Fibroblast of peridontal ligament (primary cell): Measurements from ENCODE around the gene ATF6.
A peak's percentile ranks its signal among the peaks of the same experiment; 100 is the strongest.
"Not testable (repeated sequence)": the region's sequence is repeated elsewhere in the genome, so short reads cannot be mapped to it uniquely, and the experiment has no call there.

Experiments used
- DNase-seq: peaks from one replicate; pipeline ENCODE4 v3.0.0-alpha.2; 2010; ENCODE audit errors: extremely low read depth

The ATF6 gene

DNA sequence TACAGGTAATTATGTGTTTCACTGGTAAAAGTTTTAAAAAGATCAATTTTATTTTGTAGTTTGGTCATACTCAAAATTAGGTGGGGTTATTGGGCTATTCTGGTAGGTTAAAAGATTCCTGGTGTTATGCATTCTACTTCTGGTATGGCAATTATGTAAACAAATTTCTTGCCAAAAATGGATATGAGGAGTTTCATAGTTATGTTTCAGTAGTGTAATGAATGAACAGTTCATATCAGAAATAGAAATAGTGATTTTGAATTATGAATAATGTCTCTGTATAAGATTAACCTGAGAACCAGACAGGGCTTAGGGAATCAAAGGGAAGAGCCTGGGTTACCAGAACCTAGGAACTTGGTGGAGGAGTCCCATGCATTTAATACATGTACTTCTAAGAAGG, 15.9 kb downstream of the ATF6 start:
- peak; percentile 61 for DNase-seq

DNA sequence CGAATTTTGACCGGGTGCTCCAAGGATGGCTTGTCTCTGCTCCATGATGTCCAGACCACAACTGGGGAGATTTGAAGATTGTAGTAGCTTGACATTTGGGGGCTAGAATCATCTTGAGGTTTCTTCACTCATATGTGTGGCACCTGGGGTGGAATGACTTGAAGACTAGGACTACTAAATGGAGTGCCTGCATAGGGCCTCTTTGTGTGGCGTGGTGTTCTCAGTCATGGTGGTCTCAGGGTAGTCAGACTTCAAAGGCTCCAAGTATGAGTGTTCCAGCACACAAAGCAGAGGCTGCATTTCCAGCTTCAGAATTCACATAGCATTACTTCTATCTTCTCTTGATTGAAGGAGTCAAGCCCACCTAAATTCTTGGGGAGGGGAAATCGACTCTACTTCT, 16.8 kb downstream of the ATF6 start:
- no peak for DNase-seq

- no peak for DNase-seq
These were observed 18.8 kb downstream of the ATF6 start for GRCh38 chr1:161784968-161785367.

- DNase-seq = no peak
These were observed 21.2 kb downstream of the ATF6 start for GRCh38 chr1:161787355-161787754.

DNA sequence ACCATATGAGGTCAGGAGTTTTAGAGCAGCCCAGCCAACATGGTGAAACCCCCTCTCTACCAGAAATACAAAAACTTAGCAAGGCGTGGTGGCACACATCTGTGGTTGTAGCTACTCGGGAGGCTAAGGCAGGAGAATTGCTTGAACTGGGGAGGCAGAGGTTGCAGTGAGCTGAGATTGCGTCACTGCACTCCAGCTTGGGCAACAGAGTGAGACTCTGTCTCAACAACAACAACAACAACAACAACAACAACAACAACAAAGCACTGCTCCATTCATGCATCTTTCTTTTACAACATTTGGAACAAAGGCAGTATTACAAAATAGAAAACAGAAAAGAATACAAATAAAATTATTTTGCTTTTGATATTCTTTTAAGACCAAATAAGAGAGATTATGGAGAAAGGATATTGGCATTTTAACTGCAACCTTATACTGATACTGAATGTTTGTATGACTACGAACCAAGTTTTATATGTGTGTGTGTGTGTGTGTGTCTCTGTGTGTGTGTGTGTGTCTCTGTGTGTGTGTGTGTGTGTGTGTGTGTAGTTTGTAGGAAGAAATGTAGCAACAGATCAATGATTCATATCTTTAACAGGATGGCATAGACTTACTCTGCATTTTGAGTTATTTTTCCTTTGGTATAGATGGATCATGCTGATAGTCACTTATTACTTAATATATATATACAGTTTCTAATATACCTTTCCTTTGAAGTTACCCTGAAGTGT, 24.6 kb downstream of the ATF6 start:
- DNase-seq = no peak

DNA sequence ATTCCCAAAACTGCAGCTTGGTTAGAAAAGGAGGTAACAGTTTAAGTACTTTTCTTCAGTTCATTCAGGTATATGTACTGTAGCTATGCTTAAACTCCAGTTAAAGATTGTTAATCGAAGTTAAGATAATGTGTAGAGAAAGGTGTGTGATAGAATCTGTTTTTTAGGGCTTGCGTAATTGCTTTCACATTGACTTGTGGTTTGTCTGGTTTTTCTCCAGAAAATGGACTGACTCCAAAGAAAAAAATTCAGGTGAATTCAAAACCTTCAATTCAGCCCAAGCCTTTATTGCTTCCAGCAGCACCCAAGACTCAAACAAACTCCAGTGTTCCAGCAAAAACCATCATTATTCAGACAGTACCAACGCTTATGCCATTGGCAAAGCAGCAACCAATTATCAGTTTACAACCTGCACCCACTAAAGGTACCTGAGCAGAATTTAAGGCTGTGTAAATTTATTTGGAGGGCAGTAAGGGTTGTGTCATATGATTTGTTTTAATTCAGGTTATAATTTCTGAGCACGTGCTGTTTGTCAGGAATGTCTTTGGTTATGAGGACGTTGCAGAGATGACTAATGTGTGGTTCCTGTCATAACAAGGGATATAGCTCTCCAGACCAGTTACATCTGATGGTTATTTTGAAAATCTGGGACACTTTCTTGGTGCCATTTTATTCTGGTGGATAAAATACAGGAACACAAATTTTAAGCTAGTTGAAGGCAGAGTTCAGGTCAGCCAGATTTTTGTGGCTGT, 26.0 kb downstream of the ATF6 start:
- DNase-seq = peak; percentile 42

DNA sequence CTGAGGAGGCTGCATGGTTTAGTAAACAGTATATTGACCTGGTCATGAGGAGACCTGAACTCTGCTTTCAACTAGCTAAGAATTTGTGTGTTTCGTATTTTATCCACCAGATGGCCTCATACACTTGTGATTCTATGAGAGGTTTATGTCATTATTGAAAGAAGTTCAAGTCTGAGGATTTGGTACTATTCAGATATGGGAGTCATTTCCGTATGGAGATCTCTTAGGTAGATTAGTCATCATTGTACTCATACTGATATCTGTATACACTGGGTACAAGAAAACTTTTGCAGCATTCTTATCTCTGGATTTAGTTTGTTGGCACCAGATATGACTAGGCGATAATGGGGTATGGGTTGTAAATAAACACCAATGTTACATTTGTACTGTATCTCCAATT, 26.6 kb downstream of the ATF6 start:
- peak; percentile 91 for DNase-seq

GRCh38 chr1:161799792-161800191, 33.7 kb downstream of the ATF6 start:
- no peak for DNase-seq

GRCh38 chr1:161801955-161802354, 35.8 kb downstream of the ATF6 start:
- DNase-seq = no peak

DNA sequence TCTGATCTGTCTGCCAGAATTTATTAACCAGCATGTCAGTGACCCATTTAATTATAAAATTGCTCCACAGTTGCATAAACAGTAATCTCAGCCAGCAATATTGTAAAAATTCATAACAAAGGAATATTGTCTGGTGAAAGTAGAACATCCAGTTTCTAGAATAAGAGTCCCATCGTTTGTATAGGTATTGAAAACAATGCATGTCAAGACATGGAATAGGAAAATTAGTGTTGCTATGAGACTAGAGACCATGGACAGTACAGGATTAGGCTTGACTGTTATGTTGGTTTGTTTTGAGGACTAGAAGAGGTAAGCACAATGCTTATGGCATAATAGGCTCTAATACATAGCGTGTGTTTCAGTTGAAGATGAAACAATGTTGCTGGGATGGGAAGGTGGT, 37.1 kb downstream of the ATF6 start:
- no peak for DNase-seq

DNA sequence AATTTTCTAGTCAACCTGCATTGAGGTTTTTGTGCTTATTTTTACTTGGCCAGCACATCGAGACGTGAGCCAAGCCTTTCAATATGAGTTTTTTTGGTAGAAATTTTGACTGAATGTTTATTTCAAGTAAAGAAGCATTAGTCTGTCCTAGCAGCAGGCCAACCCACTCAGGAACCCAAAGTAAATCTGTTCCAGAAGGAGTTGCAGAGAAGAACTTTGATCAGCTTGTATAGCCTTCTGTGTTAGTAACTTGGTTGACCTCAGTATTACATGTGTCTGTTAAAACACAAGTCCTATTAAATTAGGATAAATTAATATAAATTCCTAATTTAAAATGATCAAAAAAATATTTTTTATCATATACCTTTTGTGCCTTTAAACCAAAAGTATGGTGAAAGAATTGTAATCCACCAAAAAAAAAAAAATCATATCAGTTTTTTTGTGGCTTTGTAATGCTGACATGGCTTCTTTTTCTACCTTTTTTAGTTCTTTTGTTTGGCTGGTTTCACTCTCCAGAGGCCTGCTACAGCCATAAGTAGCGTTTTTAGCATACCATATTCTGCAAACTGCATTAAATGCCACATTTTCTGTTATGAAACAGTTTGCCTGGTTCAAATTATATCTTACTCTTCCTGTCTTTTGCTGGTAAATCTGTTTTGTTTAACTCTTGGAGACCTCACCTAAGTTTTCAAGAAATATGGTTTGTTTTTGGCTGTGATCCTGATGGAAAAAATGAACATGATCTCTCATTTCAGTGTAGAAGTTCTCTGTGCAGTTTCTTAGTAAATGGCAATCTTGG, 39.5 kb downstream of the ATF6 start:
- peak; percentile 84 for DNase-seq

GRCh38 chr1:161809202-161809601, 43.1 kb downstream of the ATF6 start:
- not testable (repeated sequence) for DNase-seq

DNA sequence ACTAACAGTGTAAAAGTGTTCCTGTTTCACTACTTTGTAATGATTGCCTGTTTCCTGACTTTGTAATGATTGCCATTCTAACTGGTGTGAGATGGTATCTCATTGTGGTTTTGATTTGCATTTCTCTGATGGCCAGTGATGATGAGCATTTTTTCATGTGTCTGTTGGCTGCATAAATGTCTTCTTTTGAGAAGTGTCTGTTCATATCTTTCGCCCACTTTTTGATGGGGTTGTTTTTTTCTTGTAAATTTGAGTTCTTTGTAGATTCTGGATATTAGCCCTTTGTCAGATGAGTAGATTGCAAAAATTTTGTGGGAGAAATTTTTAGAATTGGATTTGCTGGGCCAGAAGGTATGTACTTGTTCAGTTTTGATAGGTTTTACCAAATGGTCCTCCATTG, 43.5 kb downstream of the ATF6 start:
- not testable (repeated sequence) for DNase-seq

GRCh38 chr1:161810780-161811179, 44.7 kb downstream of the ATF6 start:
- no peak for DNase-seq

DNA sequence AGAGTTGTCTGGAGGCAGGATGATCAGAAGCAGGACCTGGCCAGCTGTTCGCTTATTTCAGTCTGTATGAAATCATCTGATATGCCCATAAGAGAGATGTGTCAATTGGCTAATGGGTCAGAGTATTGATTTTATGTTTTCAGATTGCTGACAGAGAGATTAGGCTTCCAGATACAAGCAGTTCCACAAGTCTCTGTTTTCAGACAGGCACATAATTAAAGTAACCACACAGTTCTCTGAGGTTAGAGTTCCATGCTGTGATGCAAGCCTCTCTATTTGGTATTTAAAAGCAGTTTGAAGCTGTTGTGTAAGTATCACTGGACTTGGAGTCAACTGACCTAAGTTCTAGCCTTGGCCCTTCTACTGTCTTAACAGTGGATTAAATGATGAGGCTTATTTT, 50.1 kb downstream of the ATF6 start:
- peak; percentile 87 for DNase-seq

DNA sequence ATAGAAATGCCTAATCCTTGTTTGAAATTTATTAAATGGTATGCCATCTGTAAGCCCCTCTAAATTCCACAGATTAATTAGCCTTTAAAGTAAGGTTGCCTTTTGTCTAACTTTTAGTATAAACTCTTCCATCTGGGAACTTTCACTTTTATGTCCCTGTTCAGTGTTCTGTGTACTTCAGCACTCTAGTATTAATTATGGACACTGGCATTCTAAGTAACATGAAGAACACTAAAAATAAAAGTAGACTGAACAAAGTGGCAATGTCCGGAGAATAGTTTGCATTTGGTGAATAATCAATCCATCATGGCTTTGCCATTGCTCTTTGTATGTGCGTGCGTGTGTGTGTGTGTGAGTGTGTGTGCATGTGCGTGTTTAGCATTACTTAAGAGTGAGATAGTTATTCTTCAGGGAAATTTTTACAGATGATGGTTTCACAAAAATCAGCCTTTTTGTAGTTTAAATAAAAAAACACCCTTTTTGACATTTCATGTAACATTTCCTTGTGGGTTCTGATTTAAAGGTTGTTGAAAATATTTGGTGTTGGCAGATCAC, 51.1 kb downstream of the ATF6 start:
- DNase-seq = no peak

DNA sequence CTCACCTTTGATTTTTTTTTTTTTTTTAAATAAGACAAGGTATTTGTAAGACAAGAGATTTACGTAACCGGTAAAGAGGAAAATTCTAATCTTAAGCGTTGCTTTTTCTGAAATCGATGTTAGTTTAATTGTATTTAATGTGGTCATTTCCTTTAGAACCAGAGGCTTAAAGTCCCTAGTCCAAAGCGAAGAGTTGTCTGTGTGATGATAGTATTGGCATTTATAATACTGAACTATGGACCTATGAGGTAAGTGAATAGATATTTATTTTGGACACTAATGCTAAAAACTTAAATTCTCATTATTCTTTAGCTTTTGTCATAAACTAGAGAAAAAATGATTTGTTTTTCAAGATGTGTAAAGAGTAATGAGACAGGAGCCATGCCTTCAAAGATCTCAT, 54.8 kb downstream of the ATF6 start:
- no peak for DNase-seq

DNA sequence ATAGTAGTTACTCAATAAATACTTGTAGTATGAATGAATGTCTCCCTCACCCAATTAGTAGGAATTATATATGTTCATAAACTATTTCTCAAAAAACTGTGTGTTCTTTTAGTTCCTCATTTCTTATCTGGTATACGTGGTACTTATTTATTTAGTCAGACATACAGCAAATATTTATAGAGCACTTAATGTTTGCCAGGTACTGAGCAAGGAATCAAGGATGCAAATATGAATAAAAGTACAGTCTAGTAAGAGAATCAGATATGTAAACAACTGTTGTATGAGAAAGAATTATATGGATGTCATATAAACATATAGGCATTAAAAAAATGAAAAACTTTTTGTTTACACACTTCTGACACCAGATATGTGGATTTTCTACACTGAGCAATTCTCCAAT, 58.5 kb downstream of the ATF6 start:
- no peak for DNase-seq

DNA sequence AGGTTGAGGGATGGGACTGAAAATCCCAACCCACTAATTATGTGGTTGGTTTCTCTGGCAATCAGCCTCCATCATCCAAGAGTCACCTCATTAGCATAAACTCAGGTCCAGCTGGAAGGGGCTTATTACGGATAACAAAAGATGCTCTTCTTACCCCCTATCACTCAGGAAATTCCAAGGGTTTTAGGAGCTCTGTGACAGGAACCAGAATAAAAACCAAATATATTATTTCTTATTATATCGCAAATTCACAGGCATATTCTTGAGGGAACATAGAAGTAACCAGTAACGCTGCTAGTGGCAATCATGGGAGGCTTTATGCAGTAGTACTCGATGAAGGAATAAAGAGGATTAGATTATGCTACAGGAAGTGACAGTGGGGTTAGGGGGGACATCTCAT, 59.7 kb downstream of the ATF6 start:
- DNase-seq = no peak

GRCh38 chr1:161826478-161826877, 60.4 kb downstream of the ATF6 start:
- no peak for DNase-seq

DNA sequence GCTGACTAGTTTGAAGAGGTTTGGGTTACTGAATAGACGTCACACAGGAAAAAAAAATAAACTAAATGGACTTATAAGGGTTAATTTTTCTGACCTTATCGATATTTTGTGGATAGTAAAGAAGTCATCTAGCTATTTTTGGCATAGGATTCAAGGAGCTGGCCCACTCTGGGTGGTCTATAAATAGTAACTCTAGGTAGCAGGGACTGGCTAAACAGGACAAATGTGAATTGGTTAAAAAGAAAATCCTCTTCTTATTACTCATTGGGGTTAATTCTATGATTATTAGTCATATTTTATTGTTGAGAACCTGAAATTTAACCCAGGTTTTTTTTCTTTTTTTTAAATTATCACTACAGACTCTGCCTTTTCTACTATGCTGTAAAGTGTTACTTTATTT, 61.7 kb downstream of the ATF6 start:
- no peak for DNase-seq

- DNase-seq = not testable (repeated sequence)
These were observed 66.3 kb downstream of the ATF6 start for GRCh38 chr1:161832299-161832907.
